Caco-2 (cell line): ENCODE measurements around the gene STEAP1B. TPM values are rescaled to one million over a fixed set of nuclear protein-coding genes. Genes with fewer than 3 reads are reported as not detected.

Experiments
- BruUV-seq: library from RNA; stranded (reverse); fragments of 400-500 nt; replicated peaks from 2 replicates; lab custom pipeline; 2021; lab: Mats Ljungman, UMichigan
- CTCF ChIA-PET: fragments of 300-600 bp; sonication (Branson Sonifier 250); formaldehyde crosslinking; loops from one replicate; lab custom pipeline; 2022; ENCODE audit warnings: antibody characterized with exemption; lab: Charles Lee
- POLR2A ChIA-PET: fragments of 300-600 bp; sonication (Branson Sonifier 250); formaldehyde crosslinking; loops from one replicate; lab custom pipeline; 2022; ENCODE audit warnings: antibody characterized with exemption; lab: Charles Lee
- DNase-seq, 2 experiments: peaks; one replicate each; pipeline versions ENCODE4 v3.0.0 to v3.0.0-alpha.2; 2020 to 2022
- H3K27me3 ChIP-seq: replicated peaks from 2 replicates; pipeline ENCODE4 v1.6.0; 2011; ENCODE audit warnings: low read length; ENCODE audit not compliant: control insufficient read depth, insufficient read depth
- H3K36me3 ChIP-seq: 2 replicates; pipeline ENCODE4 v1.5.1; 2011; ENCODE audit warnings: low read length; ENCODE audit not compliant: control insufficient read depth, insufficient read depth
- H3K4me1 ChIP-seq: fragments of 250-450 bp; sonication (Bioruptor Pico); 2 replicates; pipeline ENCODE4 v1.5.1; 2020; ENCODE audit warnings: mild to moderate bottlenecking
- H3K4me3 ChIP-seq: 2 replicates; pipeline ENCODE4 v1.5.1; 2011; ENCODE audit warnings: low read depth, mild to moderate bottlenecking, control low read depth, low read length
- H3K9me3 ChIP-seq: fragments of 250-450 bp; sonication (Bioruptor Pico); 2 replicates; pipeline ENCODE4 v1.5.1; 2020; ENCODE audit warnings: mild to moderate bottlenecking, moderate library complexity
- H3K27ac Mint-ChIP-seq: one replicate; pipeline ENCODE4 v1.8.0; 2022; ENCODE audit warnings: mixed read lengths; ENCODE audit not compliant: unreplicated experiment
- H3K27me3 Mint-ChIP-seq: one replicate; pipeline ENCODE4 v1.8.0; 2022; ENCODE audit warnings: mixed read lengths; ENCODE audit not compliant: insufficient read depth, unreplicated experiment
- H3K36me3 Mint-ChIP-seq: one replicate; pipeline ENCODE4 v1.8.0; 2022; ENCODE audit warnings: mild to moderate bottlenecking, mixed read lengths; ENCODE audit not compliant: insufficient read depth, unreplicated experiment
- H3K4me1 Mint-ChIP-seq: one replicate; pipeline ENCODE4 v1.8.0; 2022; ENCODE audit warnings: low read depth, mixed read lengths; ENCODE audit not compliant: unreplicated experiment
- H3K4me3 Mint-ChIP-seq: one replicate; pipeline ENCODE4 v1.8.0; 2022; ENCODE audit warnings: mild to moderate bottlenecking, moderate library complexity, mixed read lengths; ENCODE audit not compliant: unreplicated experiment
- H3K9me3 Mint-ChIP-seq: one replicate; pipeline ENCODE4 v1.8.0; 2022; ENCODE audit warnings: mixed read lengths; ENCODE audit not compliant: unreplicated experiment
- intact Hi-C: fragments of 100-400 bp; cut with micrococcal nuclease; formaldehyde crosslinking; loops from one replicate; pipeline ENCODE4 v1.10.0; 2022; ENCODE audit not compliant: unreplicated experiment
- total RNA-seq: library from RNA; stranded (reverse); gene quantifications from 2 replicates; pipeline ENCODE4 v1.2.3, GENCODE V29; 2022
- TF ChIP-seq, protein P1 (sequence below), 2 experiments: fragments of 200-600 bp in 1 of 2; IDR thresholded peaks; 1 replicate in 1 of 2; 2 replicates in 1 of 2; pipeline versions ENCODE4 v1.5.1 to v1.8.0; 2011 to 2022; ENCODE audit warnings: antibody characterized with exemption in 1 of 2, control low read depth in 1 of 2, inconsistent platforms in 1 of 2, low read depth in 1 of 2, low read length in 1 of 2, mild to moderate bottlenecking in 1 of 2, moderate library complexity in 1 of 2; ENCODE audit not compliant: insufficient read depth in 1 of 2, severe bottlenecking in 1 of 2, unreplicated experiment in 1 of 2

Gene STEAP1B
- total RNA-seq, 1 experiment from 2014 or later = 1.7 TPM

DNA sequence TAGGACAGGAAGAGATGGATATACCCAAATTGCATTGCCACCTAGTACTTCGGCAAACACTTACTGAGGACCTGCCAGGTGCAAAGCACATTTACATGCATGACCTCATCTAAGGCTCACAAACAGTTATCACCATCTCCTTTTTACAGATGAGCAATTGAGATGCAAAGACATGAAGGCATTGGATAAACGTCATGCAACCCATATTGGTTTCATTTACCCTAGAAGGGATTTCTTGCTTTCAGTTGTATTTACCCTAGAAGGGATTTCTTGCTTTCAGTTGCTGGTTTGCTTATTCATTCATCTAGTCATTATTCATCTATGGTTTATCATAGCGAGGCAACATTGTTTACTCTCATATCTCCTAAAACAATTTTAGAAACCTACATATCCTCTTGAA, 52.2 kb downstream of the STEAP1B start:
- BruUV-seq = no TSS peak
- DNase-seq = no peak
- no peaks in the 10 kb centered on the region for H3K27me3 Mint-ChIP-seq
- H3K4me1 Mint-ChIP-seq = peaks cover 7% of the 10 kb centered on the region
- ChIA-PET CTCF (no interaction called here), POLR2A (no interaction called here)
- no peaks in the 10 kb centered on the region for H3K36me3 Mint-ChIP-seq
- TF ChIP-seq, protein P1, sequence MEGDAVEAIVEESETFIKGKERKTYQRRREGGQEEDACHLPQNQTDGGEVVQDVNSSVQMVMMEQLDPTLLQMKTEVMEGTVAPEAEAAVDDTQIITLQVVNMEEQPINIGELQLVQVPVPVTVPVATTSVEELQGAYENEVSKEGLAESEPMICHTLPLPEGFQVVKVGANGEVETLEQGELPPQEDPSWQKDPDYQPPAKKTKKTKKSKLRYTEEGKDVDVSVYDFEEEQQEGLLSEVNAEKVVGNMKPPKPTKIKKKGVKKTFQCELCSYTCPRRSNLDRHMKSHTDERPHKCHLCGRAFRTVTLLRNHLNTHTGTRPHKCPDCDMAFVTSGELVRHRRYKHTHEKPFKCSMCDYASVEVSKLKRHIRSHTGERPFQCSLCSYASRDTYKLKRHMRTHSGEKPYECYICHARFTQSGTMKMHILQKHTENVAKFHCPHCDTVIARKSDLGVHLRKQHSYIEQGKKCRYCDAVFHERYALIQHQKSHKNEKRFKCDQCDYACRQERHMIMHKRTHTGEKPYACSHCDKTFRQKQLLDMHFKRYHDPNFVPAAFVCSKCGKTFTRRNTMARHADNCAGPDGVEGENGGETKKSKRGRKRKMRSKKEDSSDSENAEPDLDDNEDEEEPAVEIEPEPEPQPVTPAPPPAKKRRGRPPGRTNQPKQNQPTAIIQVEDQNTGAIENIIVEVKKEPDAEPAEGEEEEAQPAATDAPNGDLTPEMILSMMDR (IDR thresholded peaks at IDR 0.05; ENCODE audit: insufficient read depth in 1 of 2, low read depth in 1 of 2, low read length in 1 of 2, severe bottlenecking in 1 of 2, unreplicated experiment in 1 of 2) = no peak
- no peaks in the 10 kb centered on the region for H3K9me3 ChIP-seq
- H3K27ac Mint-ChIP-seq = no peak overlapping the region
- intact Hi-C loops = no loop called here
- H3K4me1 ChIP-seq = 0 out of 2 replicates have a peak, but pooled peaks cover 5% of the 10 kb centered on the region
- H3K4me3 ChIP-seq = no peak overlapping the region
- no peaks in the 10 kb centered on the region for H3K9me3 Mint-ChIP-seq
- no peaks in the 10 kb centered on the region for H3K36me3 ChIP-seq
- H3K4me3 Mint-ChIP-seq = no peak overlapping the region
- H3K27me3 ChIP-seq = no peaks in the 10 kb centered on the region

DNA sequence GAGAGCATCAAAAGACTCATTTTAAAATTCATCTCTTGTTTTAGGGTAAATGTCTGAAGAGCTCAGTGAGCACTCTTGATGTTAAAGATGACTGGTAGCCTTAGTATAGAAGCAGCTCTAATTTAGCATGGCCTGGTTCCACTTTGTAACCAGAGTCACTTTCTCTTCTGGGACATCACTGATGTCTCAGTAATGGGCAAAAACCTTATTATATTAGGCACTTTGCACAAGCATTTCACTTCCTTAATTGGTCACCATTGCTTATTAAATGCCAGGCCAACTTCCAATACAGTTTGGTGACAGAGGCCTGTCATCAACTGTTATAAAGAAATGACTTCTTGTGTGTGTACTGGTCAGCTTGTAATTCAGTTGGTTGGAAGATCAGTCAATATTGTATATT, 53.0 kb downstream of the STEAP1B start:
- intact Hi-C loops = no loop called here
- Histone ChIP-seq H3K4me1 (peaks cover 9% of the 10 kb centered on the region; the same call in 1 of the 2 replicates), H3K27me3 (no peaks in the 10 kb centered on the region), H3K9me3 (no peaks in the 10 kb centered on the region), H3K4me3 (no peak overlapping the region), H3K36me3 (no peaks in the 10 kb centered on the region)
- no TSS peak for BruUV-seq
- Mint-ChIP-seq H3K4me3 (no peak overlapping the region), H3K27ac (no peak overlapping the region), H3K36me3 (no peaks in the 10 kb centered on the region), H3K9me3 (no peaks in the 10 kb centered on the region), H3K27me3 (no peaks in the 10 kb centered on the region), H3K4me1 (peaks cover 14% of the 10 kb centered on the region)
- DNase-seq = no peak
- ChIA-PET POLR2A (no interaction called here), CTCF (no interaction called here)
- TF ChIP-seq, protein P1 (IDR thresholded peaks at IDR 0.05; ENCODE audit: insufficient read depth in 1 of 2, low read depth in 1 of 2, low read length in 1 of 2, severe bottlenecking in 1 of 2, unreplicated experiment in 1 of 2) = no peak

DNA sequence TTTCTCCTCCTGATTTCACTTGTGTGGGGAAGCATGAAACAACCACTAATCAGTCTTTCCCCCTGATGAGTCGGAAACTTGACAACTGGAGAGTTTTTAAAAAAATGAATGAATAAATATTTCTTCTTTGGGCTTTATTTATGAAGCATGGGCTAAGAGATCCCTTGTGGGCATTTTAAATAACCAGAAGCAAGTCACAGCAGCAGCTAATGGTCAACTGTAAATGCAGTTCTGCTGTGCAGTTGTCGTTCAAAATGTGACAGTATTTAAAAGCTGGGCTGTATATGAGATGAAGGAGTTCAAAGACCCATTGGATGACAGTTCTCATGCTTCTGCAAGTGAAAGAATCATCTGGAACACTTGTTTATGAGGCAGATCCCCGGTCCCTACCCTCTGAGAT, 54.1 kb downstream of the STEAP1B start:
- no TSS peak for BruUV-seq
- DNase-seq = no peak
- H3K4me1 Mint-ChIP-seq = peaks cover 14% of the 10 kb centered on the region
- no peak overlapping the region for H3K4me3 Mint-ChIP-seq
- intact Hi-C loops = no loop called here
- CTCF ChIA-PET = no interaction called here
- Histone ChIP-seq H3K36me3 (no peaks in the 10 kb centered on the region), H3K27me3 (no peaks in the 10 kb centered on the region), H3K9me3 (no peaks in the 10 kb centered on the region), H3K4me1 (peaks cover 10% of the 10 kb centered on the region; the same call in 1 of the 2 replicates), H3K4me3 (no peak overlapping the region)
- TF ChIP-seq, protein P1 (IDR thresholded peaks at IDR 0.05; ENCODE audit: insufficient read depth in 1 of 2, low read depth in 1 of 2, low read length in 1 of 2, severe bottlenecking in 1 of 2, unreplicated experiment in 1 of 2) = no peak
- POLR2A ChIA-PET = no interaction called here
- H3K27ac Mint-ChIP-seq = no peak overlapping the region
- no peaks in the 10 kb centered on the region for H3K9me3 Mint-ChIP-seq
- no peaks in the 10 kb centered on the region for H3K36me3 Mint-ChIP-seq
- no peaks in the 10 kb centered on the region for H3K27me3 Mint-ChIP-seq
